ENCODE data around the gene PAFAH1B1. TPM values are rescaled to one million over a fixed set of nuclear protein-coding genes. Genes with fewer than 3 reads are reported as not detected.
A peak's percentile ranks its signal among the peaks of the same experiment; 100 is the strongest.

Gene PAFAH1B1
- polyA plus RNA-seq, 4 donors, result 40.2 to 85.0 (median 50.3) TPM

DNA sequence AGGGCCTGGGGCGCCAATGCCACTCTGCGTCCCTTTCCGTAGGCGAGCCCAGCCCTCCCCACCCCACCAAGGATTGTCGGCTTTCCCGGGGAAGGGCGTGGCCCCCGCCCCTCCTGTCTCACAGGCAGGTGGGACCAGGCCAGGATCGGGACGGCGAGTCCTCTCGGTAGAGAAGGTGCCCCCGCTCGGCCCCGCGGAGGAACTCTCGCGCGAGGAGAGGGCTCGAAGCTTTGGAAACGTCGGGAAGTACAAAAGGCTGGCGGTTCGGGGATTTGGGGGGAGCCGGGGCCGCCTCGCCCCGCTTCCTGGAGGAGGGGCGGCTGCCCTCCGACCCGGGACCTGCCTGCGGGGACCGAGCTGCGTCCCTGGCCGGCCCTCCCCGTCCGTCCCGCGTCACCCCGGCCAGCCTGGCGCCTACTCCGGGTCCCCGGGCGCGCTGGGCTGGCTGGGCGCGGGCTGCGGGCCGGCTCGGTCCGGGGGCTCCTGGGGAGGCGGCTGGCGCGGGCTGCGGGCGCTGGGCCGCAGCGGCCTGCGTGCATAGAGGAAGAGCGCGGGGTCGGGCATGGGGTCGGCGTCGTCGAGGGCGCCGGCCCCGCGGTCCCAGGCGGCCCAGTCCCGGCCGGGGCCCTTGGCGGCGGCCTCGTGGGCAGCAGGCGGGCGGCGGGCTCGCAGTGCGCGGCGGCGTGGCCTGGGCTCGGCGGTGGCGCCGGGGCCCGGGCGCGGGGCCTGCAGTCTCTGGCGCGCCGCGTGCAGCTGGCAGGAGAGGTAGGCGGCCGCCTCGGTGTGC is 130.7 kb downstream of the PAFAH1B1 start:
- 2% methylated on average over 23 to 98 of the region's 98 CpGs for WGBS, 3 donors
- DNase-seq (peak; percentile 49 to 86), FAIRE-seq (no peak)
- peak overlapping the region in 1 of 3 donors; percentile 50 for H3K27ac ChIP-seq (ENCODE audit: low read depth in 1 of 3, low read length in 2 of 3)
- peaks cover 0 to 15% (median 3%) of the 10 kb centered on the region in 3 donors for H3K4me1 ChIP-seq (ENCODE audit: control insufficient read depth in 3 of 3, insufficient read depth in 2 of 3, low read depth in 1 of 3, low read length in 2 of 3)
- H3K27me3 ChIP-seq (ENCODE audit: control insufficient read depth in 3 of 3, insufficient read depth in 3 of 3, low read length in 3 of 3), result peaks cover 0 to 10% (median 2%) of the 10 kb centered on the region in 3 donors
- H3K36me3 ChIP-seq (ENCODE audit: control insufficient read depth in 3 of 3, insufficient read depth in 2 of 3, low read depth in 1 of 3, low read length in 3 of 3), result peaks cover 0 to 5% (median 0%) of the 10 kb centered on the region in 3 donors
- H3K9me3 ChIP-seq (ENCODE audit: control insufficient read depth in 2 of 2, insufficient read depth in 1 of 2, low read depth in 1 of 2, low read length in 1 of 2), result no peaks in the 10 kb centered on the region
- H3K4me3 ChIP-seq (ENCODE audit: low read depth in 1 of 3, low read length in 3 of 3), result peak overlapping the region; percentile 19 to 38 (median 25)

DNA sequence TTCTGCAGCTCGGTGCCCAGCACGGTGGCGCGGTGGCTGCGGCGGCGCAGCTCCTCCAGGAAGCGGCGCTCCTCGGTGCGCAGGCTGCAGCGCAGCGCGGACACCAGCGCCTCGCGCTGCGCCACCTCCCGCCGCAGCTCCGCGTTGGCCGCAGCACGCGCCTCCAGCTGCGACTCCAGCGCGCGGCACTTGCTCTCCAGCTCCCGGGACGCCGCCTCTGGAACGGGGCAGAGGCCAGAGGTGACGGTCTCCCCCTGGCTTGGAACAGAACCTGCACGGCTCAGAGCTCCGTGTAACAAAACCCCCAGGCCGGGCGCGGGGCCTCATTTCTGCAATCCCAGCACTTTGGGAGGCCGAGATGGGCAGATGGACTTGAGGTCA is 131.3 kb downstream of the PAFAH1B1 start:
- no peaks in the 10 kb centered on the region for H3K9me3 ChIP-seq (ENCODE audit: control insufficient read depth in 2 of 2, insufficient read depth in 1 of 2, low read depth in 1 of 2, low read length in 1 of 2)
- H3K27me3 ChIP-seq (ENCODE audit: control insufficient read depth in 3 of 3, insufficient read depth in 3 of 3, low read length in 3 of 3), result peaks cover 0 to 10% (median 2%) of the 10 kb centered on the region in 3 donors
- DNase-seq (peak in 1 of 2 donors; percentile 63), FAIRE-seq (no peak)
- peaks cover 0 to 5% (median 0%) of the 10 kb centered on the region in 3 donors for H3K36me3 ChIP-seq (ENCODE audit: control insufficient read depth in 3 of 3, insufficient read depth in 2 of 3, low read depth in 1 of 3, low read length in 3 of 3)
- peaks cover 0 to 15% (median 3%) of the 10 kb centered on the region in 3 donors for H3K4me1 ChIP-seq (ENCODE audit: control insufficient read depth in 3 of 3, insufficient read depth in 2 of 3, low read depth in 1 of 3, low read length in 2 of 3)
- 3% methylated on average over 11 to 40 of the region's 40 CpGs for WGBS, 3 donors
- H3K4me3 ChIP-seq (ENCODE audit: low read depth in 1 of 3, low read length in 3 of 3), result peak overlapping the region in 1 of 3 donors; percentile 38
- no peak overlapping the region for H3K27ac ChIP-seq (ENCODE audit: low read depth in 1 of 3, low read length in 2 of 3)

GRCh38 chr17:2730764-2731353 is 137.4 kb downstream of the PAFAH1B1 start:
- H3K36me3 ChIP-seq (ENCODE audit: control insufficient read depth in 3 of 3, insufficient read depth in 2 of 3, low read depth in 1 of 3, low read length in 3 of 3), result peaks cover 0 to 5% (median 0%) of the 10 kb centered on the region in 3 donors
- H3K4me1 ChIP-seq (ENCODE audit: control insufficient read depth in 3 of 3, insufficient read depth in 2 of 3, low read depth in 1 of 3, low read length in 2 of 3), result no peaks in the 10 kb centered on the region
- FAIRE-seq (no peak), DNase-seq (no peak)
- no peak overlapping the region for H3K4me3 ChIP-seq (ENCODE audit: low read depth in 1 of 3, low read length in 3 of 3)
- 81 to 85% (median 83%) methylated on average over 17 of the region's 17 CpGs for WGBS, 3 donors
- H3K27ac ChIP-seq (ENCODE audit: low read depth in 1 of 3, low read length in 2 of 3), result no peak overlapping the region
- no peaks in the 10 kb centered on the region for H3K9me3 ChIP-seq (ENCODE audit: control insufficient read depth in 2 of 2, insufficient read depth in 1 of 2, low read depth in 1 of 2, low read length in 1 of 2)
- H3K27me3 ChIP-seq (ENCODE audit: control insufficient read depth in 3 of 3, insufficient read depth in 3 of 3, low read length in 3 of 3), result peaks cover 0 to 5% (median 3%) of the 10 kb centered on the region in 3 donors

GRCh38 chr17:2731807-2732206 is 138.4 kb downstream of the PAFAH1B1 start:
- Histone ChIP-seq H3K4me3 (ENCODE audit: low read depth in 1 of 3, low read length in 3 of 3) (no peak overlapping the region), H3K4me1 (ENCODE audit: control insufficient read depth in 3 of 3, insufficient read depth in 2 of 3, low read depth in 1 of 3, low read length in 2 of 3) (no peaks in the 10 kb centered on the region), H3K27me3 (ENCODE audit: control insufficient read depth in 3 of 3, insufficient read depth in 3 of 3, low read length in 3 of 3) (peaks cover 0 to 5% (median 3%) of the 10 kb centered on the region in 3 donors), H3K27ac (ENCODE audit: low read depth in 1 of 3, low read length in 2 of 3) (no peak overlapping the region), H3K36me3 (ENCODE audit: control insufficient read depth in 3 of 3, insufficient read depth in 2 of 3, low read depth in 1 of 3, low read length in 3 of 3) (peaks cover 0 to 5% (median 0%) of the 10 kb centered on the region in 3 donors), H3K9me3 (ENCODE audit: control insufficient read depth in 2 of 2, insufficient read depth in 1 of 2, low read depth in 1 of 2, low read length in 1 of 2) (no peaks in the 10 kb centered on the region)
- no peak for FAIRE-seq
- WGBS, 3 donors, result 67 to 89% (median 84%) methylated on average over 10 of the region's 10 CpGs
- DNase-seq, result no peak

DNA sequence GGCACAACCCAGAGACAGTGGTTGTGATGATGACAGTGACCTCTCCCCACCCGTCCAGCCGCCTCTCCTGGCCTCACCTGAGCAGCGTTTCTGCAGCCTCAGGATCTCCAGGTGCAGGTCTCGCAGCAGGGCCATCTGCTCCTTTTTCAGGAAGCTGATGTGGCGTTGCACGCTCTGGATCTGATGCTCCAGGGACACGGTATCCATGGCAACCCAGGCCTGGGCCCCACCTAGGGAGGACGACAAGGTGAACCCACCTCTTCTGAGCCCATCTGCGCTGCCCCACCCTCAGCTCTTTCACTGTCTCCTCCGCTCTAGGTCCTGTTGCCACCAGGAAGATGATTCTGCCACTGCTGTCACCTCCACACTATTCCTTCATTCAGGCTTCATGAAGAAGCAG is 141.5 kb downstream of the PAFAH1B1 start:
- no peak for FAIRE-seq
- Histone ChIP-seq H3K27ac (ENCODE audit: low read depth in 1 of 3, low read length in 2 of 3) (no peak overlapping the region), H3K27me3 (ENCODE audit: control insufficient read depth in 3 of 3, insufficient read depth in 3 of 3, low read length in 3 of 3) (peaks cover 0 to 6% (median 0%) of the 10 kb centered on the region in 3 donors), H3K4me3 (ENCODE audit: low read depth in 1 of 3, low read length in 3 of 3) (no peak overlapping the region), H3K9me3 (ENCODE audit: control insufficient read depth in 2 of 2, insufficient read depth in 1 of 2, low read depth in 1 of 2, low read length in 1 of 2) (no peaks in the 10 kb centered on the region), H3K4me1 (ENCODE audit: control insufficient read depth in 3 of 3, insufficient read depth in 2 of 3, low read depth in 1 of 3, low read length in 2 of 3) (no peaks in the 10 kb centered on the region), H3K36me3 (ENCODE audit: control insufficient read depth in 3 of 3, insufficient read depth in 2 of 3, low read depth in 1 of 3, low read length in 3 of 3) (no peaks in the 10 kb centered on the region)
- DNase-seq, result no peak
- 61 to 76% (median 66%) methylated on average over 9 to 10 of the region's 10 CpGs for WGBS, 3 donors

Other genes with a start within 250 kb of the PAFAH1B1 start
- gene MNT, start 192.6 kb upstream of the PAFAH1B1 start, polyA plus RNA-seq, result 10 to 100 TPM in 2 of 4 donors, 1 to 10 TPM in 2; 4.2 to 18.9 (median 8.1) TPM
- gene METTL16, start 81.8 kb upstream of the PAFAH1B1 start, polyA plus RNA-seq, result 10 to 100 TPM; 10.7 to 25.2 (median 12.9) TPM
- gene CLUH, start 118.1 kb downstream of the PAFAH1B1 start, polyA plus RNA-seq, result 10 to 100 TPM; 46.3 to 93.9 (median 72.9) TPM
- gene CCDC92B, start 156.0 kb downstream of the PAFAH1B1 start, polyA plus RNA-seq, result 1 to 10 TPM in 1 of 4 donors, under 1 TPM in 2, not detected in 1; 0.22 to 1.2 (median 0.75) TPM
- gene RAP1GAP2, start 202.8 kb downstream of the PAFAH1B1 start, polyA plus RNA-seq, result 10 to 100 TPM in 2 of 4 donors, 1 to 10 TPM in 2; 4.9 to 24.6 (median 8.4) TPM